Bronchus fibroblast of lung (primary cell): ENCODE results near the gene PDE3A. TPM values are rescaled to one million over a fixed set of nuclear protein-coding genes. Genes with fewer than 3 reads are reported as not detected.

Experiments used
- total RNA-seq: library from RNA; depleted of rRNA; stranded (reverse); fragments of >200 nt; gene quantifications from 2 replicates; pipeline ENCODE4 v1.2.3, GENCODE V29; 2015

Gene PDE3A
- total RNA-seq, result 0.34 and 0.59 TPM in 2 replicates

DNA sequence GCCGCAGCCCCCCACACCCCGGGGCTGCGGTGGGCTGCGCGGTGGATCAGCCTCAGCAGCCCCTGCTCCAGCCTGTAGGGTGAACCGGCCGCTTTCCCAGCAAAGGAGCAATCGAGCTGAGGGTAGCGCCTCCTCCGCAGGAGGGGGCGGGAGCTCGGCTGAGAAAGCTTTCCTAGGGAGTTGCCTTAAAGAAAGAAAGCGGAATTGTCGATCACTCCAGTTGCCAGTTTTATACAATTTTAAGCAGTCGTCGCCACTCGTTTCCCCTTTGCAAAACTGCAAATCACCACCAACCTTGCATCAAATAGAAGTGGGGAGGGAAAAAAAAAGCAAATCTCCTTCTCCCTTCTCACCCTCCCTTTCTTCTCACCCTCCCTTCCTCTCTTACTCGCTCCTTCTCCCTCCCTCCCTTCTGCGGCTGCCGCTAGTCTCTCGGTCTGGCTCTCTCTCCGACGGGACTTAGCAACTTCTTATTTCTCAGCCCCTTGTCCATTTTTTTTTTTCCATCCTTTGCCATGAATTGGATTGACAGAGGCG is at the start of gene PDE3A:
PDE3A (plus strand) TSS at position 424 of the 537 bp plus-strand sequence. CDS start 748 bp downstream, outside the sequence.

DNA sequence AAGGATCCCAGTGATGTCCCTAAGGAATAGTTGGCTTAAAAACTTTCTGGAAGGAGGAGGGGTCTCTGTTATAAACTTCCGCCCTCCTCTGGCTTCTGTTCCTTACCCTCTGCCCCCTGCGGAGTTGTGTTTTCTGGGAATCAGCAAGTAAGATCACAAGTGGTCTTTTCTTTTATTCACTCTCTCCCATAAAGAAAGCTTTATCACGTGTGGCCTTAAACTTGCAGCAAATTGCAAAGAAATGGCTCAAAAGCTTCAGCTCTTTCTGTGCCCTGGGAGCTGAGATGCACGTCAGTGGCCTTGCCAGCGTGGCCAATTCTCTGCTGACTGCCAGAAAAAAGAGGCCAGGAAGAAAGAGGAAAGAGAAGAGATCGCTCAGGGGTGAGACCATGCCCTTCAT is 326.9 kb downstream of the PDE3A start, which contains the start of gene SLCO1C1:
SLCO1C1 (plus strand) TSS at position 101 of the 400 bp plus-strand sequence. CDS start 4,245 bp downstream, outside the sequence.

